ENCODE results near the gene PRKAR2B.

PRKAR2B gene

DNA sequence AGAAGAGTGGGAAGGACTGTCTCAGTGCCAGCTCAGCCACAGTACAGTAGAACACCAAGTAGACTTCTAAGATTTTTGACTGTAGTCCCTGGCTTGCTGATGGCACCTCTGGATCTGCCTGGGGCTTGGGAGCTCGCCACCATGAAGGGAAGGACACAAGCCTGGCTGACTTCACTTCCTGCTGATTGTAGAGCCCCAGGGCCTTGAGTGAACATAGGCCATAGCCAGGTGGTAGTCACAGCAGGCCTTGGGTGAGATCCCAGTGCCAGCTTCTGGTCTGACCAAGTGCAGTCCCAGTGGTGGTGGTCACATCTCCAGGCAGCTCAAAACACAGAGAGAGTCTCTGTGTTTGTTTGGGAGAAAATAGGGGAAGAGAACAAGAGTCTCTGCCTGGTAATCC, 66.7 kb downstream of the PRKAR2B start:
- FAIRE-seq (no peak), DNase-seq (ENCODE audit: insufficient read length, low spot score) (no peak)
- TF ChIP-seq POLR2AphosphoS5 (IDR thresholded peaks at IDR 0.05; ENCODE audit: low read depth, low read length): no peak
- TF ChIP-seq POLR2A (IDR thresholded peaks at IDR 0.05; ENCODE audit: low read depth, low read length): no peak
- TF ChIP-seq PAX5 (IDR thresholded peaks at IDR 0.05; ENCODE audit: insufficient read depth, low read length, severe bottlenecking): no peak
- no peak for TF ChIP-seq POU2F2 (IDR thresholded peaks at IDR 0.05; ENCODE audit: low read depth, low read length)
- TF ChIP-seq TAF1 (IDR thresholded peaks at IDR 0.05; ENCODE audit: low read depth, low read length): no peak
- no peak for TF ChIP-seq SPI1 (IDR thresholded peaks at IDR 0.05; ENCODE audit: low read depth, low read length)

DNA sequence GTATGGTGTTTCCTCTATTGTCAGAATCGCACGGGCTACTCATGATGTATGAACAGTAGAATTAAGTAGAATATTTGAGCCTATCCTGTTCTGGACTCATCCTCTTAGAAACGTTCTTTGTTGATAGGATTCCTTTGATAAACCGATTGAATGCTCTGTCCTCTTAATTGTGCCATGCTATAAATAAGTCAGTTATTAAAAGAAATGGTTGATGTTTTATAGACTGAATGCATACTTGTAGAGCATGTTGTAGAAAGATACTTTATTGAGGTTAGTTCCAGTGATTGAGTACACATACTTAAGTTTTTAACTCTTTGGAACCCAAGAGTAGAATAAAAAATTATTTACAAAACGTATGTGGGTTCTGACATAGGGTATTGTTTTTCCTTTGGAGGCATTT, 69.4 kb downstream of the PRKAR2B start:
- FAIRE-seq (no peak), DNase-seq (ENCODE audit: insufficient read length, low spot score) (no peak)
- no peak for TF ChIP-seq POLR2AphosphoS5 (IDR thresholded peaks at IDR 0.05; ENCODE audit: low read depth, low read length)
- TF ChIP-seq POLR2A (IDR thresholded peaks at IDR 0.05; ENCODE audit: low read depth, low read length): no peak
- no peak for TF ChIP-seq TAF1 (IDR thresholded peaks at IDR 0.05; ENCODE audit: low read depth, low read length)
- no peak for TF ChIP-seq PAX5 (IDR thresholded peaks at IDR 0.05; ENCODE audit: insufficient read depth, low read length, severe bottlenecking)
- no peak for TF ChIP-seq POU2F2 (IDR thresholded peaks at IDR 0.05; ENCODE audit: low read depth, low read length)
- no peak for TF ChIP-seq SPI1 (IDR thresholded peaks at IDR 0.05; ENCODE audit: low read depth, low read length)

DNA sequence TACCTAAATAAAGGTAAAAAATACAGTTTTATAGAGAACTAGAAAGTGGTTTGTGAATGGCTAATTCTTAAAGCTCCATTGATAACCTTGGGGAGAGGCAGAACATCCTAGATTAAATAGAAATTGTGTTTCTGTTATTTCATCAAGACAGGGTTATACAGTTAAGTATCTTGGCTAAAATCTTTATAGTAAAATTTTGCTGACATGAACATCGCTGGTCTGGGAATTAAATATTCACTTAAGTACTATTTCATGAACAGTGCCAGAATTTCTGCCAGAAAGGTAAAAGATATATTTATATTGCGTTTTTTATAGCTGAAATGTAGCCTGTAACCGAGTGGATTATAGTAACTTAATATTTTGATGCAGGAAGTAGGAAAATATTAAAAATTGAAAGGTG, 70.6 kb downstream of the PRKAR2B start:
- DNase-seq (ENCODE audit: insufficient read length, low spot score) (no peak), FAIRE-seq (no peak)
- TF ChIP-seq POLR2A (IDR thresholded peaks at IDR 0.05; ENCODE audit: low read depth, low read length) (no peak), POLR2AphosphoS5 (IDR thresholded peaks at IDR 0.05; ENCODE audit: low read depth, low read length) (no peak), PAX5 (IDR thresholded peaks at IDR 0.05; ENCODE audit: insufficient read depth, low read length, severe bottlenecking) (no peak), SPI1 (IDR thresholded peaks at IDR 0.05; ENCODE audit: low read depth, low read length) (no peak)

DNA sequence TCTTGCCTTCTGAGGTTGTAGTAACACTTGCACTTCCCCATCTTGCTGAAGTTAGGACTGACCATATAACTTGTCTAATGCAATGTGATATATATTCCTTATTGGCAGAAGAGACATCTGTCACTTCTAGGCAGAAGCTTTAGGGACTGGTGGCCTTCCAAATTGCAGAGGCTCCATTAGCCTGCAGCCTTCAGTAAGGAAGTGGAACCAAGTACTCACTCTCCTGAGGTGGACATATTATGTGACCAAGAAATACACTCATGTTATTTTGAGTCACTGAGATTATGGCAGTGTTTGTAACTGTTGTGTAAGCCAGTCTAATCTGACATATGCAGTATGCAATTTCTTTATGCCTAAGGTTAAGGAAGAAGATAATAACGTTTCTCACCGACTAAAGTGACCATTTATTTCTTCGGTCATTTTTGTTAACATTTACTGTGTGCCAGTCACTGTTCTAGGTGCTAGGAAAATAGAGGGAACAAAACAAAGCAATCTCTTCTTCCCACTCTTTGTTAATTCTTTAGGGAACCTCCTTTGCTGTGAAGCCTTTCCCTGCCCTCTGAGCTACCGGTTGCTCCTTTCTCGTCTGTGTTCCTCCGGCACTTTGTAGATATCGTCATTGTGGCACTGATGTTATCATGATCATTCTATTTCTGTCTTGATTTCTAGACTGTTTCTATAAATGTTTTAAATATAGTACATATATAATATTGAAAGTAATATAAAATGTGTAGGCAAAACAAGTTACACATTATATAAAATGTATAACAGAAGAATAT, 71.4 kb downstream of the PRKAR2B start:
- TF ChIP-seq SPI1 (IDR thresholded peaks at IDR 0.05; ENCODE audit: low read depth, low read length) (no peak), POLR2AphosphoS5 (IDR thresholded peaks at IDR 0.05; ENCODE audit: low read depth, low read length) (no peak), TAF1 (IDR thresholded peaks at IDR 0.05; ENCODE audit: low read depth, low read length) (no peak), POU2F2 (IDR thresholded peaks at IDR 0.05; ENCODE audit: low read depth, low read length) (no peak), PAX5 (IDR thresholded peaks at IDR 0.05; ENCODE audit: insufficient read depth, low read length, severe bottlenecking) (no peak), POLR2A (IDR thresholded peaks at IDR 0.05; ENCODE audit: low read depth, low read length) (no peak)
- DNase-seq (ENCODE audit: insufficient read length, low spot score): no peak

DNA sequence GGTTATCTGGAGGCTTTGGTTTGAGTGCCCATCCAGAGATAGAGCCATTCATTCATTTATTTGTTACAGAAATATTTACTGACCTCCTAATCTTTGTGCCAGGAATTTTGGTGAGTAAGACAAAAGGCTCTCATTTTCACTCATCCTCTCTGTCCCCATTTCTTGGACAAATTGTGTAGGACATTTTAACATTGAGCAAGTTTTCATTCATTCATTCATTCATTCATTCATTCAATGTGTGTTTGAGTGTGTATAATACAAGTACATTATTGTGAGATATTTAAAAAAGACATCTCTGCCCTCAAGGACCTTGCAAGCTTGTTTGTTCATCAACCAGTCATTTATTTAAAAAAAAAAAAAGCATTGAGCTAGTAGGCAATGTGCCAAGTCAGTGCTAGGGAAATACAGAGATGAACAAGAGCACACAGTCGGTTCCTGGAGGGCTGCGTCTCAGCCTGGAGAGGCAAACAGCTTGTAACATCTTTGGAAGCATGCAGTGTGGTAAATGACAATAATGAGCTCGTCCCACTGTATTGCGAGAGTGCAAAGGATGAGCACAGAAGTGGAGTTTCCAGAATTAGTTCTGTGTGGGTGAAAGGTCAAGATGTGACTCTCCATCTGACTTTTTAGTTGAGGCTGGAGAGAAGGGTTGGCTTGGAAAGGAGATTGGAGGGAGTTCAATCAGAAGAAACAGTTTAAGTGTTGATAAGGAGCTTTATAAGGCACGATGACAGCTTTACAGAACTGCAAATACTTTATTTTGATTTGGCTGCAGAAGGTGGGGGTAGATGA, 73.8 kb downstream of the PRKAR2B start:
- TF ChIP-seq SPI1 (IDR thresholded peaks at IDR 0.05; ENCODE audit: low read depth, low read length) (no peak), POU2F2 (IDR thresholded peaks at IDR 0.05; ENCODE audit: low read depth, low read length) (no peak), TAF1 (IDR thresholded peaks at IDR 0.05; ENCODE audit: low read depth, low read length) (no peak), POLR2A (IDR thresholded peaks at IDR 0.05; ENCODE audit: low read depth, low read length) (no peak), PAX5 (IDR thresholded peaks at IDR 0.05; ENCODE audit: insufficient read depth, low read length, severe bottlenecking) (no peak), POLR2AphosphoS5 (IDR thresholded peaks at IDR 0.05; ENCODE audit: low read depth, low read length) (no peak)
- no peak for FAIRE-seq
- DNase-seq (ENCODE audit: insufficient read length, low spot score): no peak

More for the DNA sequence above, 71.4 kb downstream of the PRKAR2B start:
- FAIRE-seq: no peak

DNA sequence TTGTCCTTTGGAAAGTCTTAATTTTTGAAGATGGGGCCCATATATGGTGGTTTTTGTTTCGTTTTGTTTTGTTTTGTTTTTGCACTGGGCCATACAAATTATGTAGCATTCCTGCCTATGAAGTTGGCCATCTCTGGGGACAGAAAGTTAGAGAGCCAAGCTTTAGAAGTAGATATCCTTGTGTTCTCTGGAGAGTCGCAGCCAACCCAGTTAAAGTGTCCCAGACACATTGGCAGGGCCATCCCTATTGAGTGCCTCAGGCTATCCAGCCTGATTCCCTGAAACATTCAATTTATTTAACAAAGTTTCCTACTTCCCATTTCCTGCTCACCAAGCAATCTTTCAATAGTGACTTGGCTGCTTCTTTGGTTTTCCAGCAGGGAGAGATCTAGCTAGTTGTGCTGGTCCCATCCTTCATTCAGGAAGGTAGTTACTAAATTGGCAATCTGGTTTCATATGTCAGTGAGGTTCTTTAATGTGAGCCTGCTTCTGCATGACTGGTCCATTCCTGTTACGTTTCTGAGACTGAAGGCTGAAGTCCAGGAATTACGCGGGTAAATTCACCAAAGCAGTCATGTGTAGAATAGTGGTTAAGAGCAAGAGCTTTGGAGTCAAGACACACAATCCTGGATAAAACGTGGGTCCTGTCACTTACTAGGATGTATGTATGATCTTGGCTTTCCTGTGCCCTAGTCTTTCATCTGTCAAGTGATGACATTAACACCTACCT, 75.0 kb downstream of the PRKAR2B start:
- DNase-seq (ENCODE audit: insufficient read length, low spot score): no peak
- FAIRE-seq: no peak
- TF ChIP-seq POLR2AphosphoS5 (IDR thresholded peaks at IDR 0.05; ENCODE audit: low read depth, low read length): no peak
- TF ChIP-seq PAX5 (IDR thresholded peaks at IDR 0.05; ENCODE audit: insufficient read depth, low read length, severe bottlenecking): no peak
- TF ChIP-seq POU2F2 (IDR thresholded peaks at IDR 0.05; ENCODE audit: low read depth, low read length): no peak
- no peak for TF ChIP-seq TAF1 (IDR thresholded peaks at IDR 0.05; ENCODE audit: low read depth, low read length)
- no peak for TF ChIP-seq SPI1 (IDR thresholded peaks at IDR 0.05; ENCODE audit: low read depth, low read length)
- TF ChIP-seq POLR2A (IDR thresholded peaks at IDR 0.05; ENCODE audit: low read depth, low read length): no peak

DNA sequence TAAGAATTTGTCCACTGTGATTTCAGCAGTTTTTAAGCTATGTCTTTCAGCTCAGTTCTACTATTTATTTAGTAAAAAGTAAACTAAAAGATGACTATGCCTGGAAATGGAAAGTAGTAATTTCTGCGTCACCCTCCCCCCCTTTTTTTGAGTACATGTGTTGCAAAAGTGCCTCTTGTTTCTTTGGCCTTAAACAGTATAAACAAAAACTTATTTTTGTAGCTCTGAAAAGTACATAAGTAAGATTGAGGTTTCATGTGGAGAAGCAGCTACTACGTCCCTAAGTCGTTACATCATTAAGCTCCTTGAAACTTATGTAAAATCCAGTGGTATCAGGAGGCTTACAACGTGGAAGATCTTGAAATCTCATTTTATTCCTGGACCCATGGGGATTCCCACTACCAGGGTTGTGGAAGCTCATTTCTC, 78.0 kb downstream of the PRKAR2B start:
- DNase-seq (ENCODE audit: insufficient read length, low spot score) (no peak), FAIRE-seq (no peak)
- no peak for TF ChIP-seq POLR2A (IDR thresholded peaks at IDR 0.05; ENCODE audit: low read depth, low read length)
- TF ChIP-seq PAX5 (IDR thresholded peaks at IDR 0.05; ENCODE audit: insufficient read depth, low read length, severe bottlenecking): no peak
- no peak for TF ChIP-seq SPI1 (IDR thresholded peaks at IDR 0.05; ENCODE audit: low read depth, low read length)
- no peak for TF ChIP-seq TAF1 (IDR thresholded peaks at IDR 0.05; ENCODE audit: low read depth, low read length)
- no peak for TF ChIP-seq POLR2AphosphoS5 (IDR thresholded peaks at IDR 0.05; ENCODE audit: low read depth, low read length)
- no peak for TF ChIP-seq POU2F2 (IDR thresholded peaks at IDR 0.05; ENCODE audit: low read depth, low read length)

DNA sequence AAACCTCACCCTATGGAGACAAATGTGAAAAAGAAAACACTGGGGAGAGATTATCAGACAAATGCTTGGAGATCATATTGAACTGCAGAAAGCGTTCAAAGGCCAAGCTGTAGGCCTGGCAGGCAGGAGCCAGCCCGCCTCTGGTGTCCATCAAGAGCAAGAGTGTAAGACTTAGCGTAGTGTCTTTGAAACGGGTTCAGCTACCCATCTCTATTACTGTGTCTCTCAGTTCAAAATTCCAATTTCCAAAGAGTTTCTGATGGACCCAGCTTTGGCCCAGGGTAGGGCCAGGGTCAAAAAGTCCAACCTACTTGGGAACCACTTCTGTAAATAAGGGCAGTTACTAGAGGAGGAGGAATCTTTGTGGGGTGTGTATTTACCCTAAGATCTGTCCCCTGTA, 78.9 kb downstream of the PRKAR2B start:
- DNase-seq (ENCODE audit: insufficient read length, low spot score) (no peak), FAIRE-seq (no peak)
- no peak for TF ChIP-seq POU2F2 (IDR thresholded peaks at IDR 0.05; ENCODE audit: low read depth, low read length)

DNA sequence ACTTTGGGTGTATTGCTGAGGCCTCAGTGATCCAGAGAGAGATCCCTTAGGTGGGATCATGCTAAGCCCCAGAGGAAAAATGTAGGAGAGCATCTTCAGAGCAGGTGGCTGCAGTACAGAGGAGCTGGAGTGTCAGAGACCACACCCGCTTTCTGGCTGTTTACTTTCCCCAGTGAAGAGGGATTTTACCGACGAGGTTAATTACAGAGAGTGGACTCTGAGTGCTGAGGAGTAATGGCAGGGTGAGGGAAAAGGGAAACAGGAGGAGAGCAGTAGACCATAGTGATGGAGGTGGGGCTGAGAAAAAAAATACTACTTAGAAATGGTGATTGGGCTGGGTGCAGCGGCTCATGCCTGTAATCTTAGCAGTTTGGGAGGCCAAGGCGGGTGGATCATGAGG, 81.0 kb downstream of the PRKAR2B start:
- TF ChIP-seq POLR2A (IDR thresholded peaks at IDR 0.05; ENCODE audit: low read depth, low read length): no peak
- no peak for TF ChIP-seq TAF1 (IDR thresholded peaks at IDR 0.05; ENCODE audit: low read depth, low read length)
- TF ChIP-seq PAX5 (IDR thresholded peaks at IDR 0.05; ENCODE audit: insufficient read depth, low read length, severe bottlenecking): no peak
- TF ChIP-seq POLR2AphosphoS5 (IDR thresholded peaks at IDR 0.05; ENCODE audit: low read depth, low read length): no peak
- TF ChIP-seq SPI1 (IDR thresholded peaks at IDR 0.05; ENCODE audit: low read depth, low read length): no peak
- TF ChIP-seq POU2F2 (IDR thresholded peaks at IDR 0.05; ENCODE audit: low read depth, low read length): no peak
- DNase-seq (ENCODE audit: insufficient read length, low spot score) (no peak), FAIRE-seq (no peak)

Data from GM12891 (cell line).